ENCODE measurements around the gene GAK. TPM values are rescaled to one million over a fixed set of nuclear protein-coding genes. Genes with fewer than 3 reads are reported as not detected.

Gene GAK
- total RNA-seq, 2 experiments from 2014 or later = 82.9 to 88.0 TPM

DNA sequence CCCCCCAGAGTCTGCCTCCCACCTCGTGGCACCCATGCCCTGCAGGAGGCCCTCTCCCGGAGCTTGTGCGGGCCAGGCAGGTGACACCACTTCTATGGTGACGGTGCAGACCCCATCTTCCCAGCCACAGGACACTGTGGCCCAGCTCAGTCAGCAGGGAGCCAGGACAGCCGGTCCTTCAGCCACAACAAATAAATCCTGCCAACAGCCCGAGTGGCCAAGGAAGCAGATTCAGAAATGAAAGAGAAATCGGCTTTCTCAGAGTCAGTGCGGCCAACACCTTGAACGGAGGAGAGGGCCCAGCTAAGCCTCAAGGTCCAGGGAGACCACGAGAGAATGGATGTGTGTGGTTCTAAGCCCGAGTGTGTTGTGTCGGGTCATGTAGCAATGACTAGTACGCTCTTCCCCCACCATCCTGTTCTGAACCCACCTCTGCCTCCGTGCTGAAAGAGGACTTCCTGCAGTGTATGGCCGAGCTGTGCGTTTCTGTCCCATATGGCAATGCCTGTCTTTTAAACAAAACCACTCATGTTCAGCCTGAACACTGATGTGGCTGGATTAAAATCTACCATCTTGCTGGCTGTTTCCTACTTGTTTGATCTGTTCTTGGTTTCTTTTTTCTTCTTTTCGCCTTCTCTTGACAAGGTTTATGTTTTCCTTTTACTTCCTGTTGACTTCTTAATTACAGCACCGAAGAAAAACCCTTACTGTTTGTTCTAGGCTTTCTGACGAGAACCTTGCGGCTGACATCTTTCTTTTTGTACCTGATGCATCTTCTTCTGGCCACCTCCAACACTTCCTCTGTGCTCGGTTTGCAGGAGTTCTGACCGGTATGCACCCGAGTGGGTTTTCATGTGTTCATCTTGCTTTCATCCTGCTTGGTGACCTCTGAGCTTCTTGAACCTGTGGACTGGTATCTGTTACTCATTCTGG lies 53.1 kb downstream of the GAK start:
- intact Hi-C loops (cut with DNase I, micrococcal nuclease) = loop anchor here (1.0 to 5.0 kb wide), 10 partner anchors 52 to 174 kb away; partner anchors contain the start of genes GAK (in 2 of the 2), TMEM175 (in 2 of the 2), CPLX1 (in 1 of the 2) and DGKQ (in 1 of the 2)
- ATAC-seq = peak; percentile 63
- Mint-ChIP-seq H3K4me3 (peak overlapping the region; percentile 62), H3K9me3 (ENCODE audit: low read depth) (no peaks in the 10 kb centered on the region), H3K4me1 (peaks cover 28% of the 10 kb centered on the region), H3K27ac (peak overlapping the region; percentile 98), H3K27me3 (no peaks in the 10 kb centered on the region), H3K36me3 (ENCODE audit: low read depth) (peaks cover 34% of the 10 kb centered on the region)
- peak; percentile 61 for DNase-seq
- ChIA-PET POLR2A (interaction anchor here (0.6 to 1.0 kb wide), 2 partner anchors 53 to 219 kb away, joined by 3 to 4 read pairs; partner anchors contain the start of genes GAK and TMEM175), CTCF (interaction anchor here (0.7 to 1.9 kb wide), 5 partner anchors 31 to 202 kb away, joined by 3 to 8 read pairs (median 4); partner anchors contain the start of genes GAK and TMEM175)

DNA sequence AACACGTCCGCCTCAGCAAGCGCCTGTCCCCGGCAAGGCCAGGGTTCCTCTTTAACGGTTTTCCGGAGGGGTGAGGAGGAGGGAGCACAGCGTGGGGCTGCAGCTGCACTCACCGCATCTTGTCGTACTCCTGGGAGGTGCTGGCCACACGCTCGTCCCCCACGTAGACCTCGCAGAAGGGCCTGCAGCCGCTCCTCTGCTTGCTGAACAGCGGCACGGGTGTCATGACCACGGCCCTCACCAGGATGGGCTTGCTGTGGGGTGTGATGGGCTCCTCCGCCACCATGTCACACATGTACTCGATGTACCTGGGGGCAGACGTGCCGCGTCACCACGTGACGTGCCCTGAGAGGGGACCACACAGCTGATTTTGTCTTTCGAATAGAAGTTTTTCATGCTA lies 54.6 kb downstream of the GAK start:
- peaks cover 42% of the 10 kb centered on the region for H3K36me3 Mint-ChIP-seq (ENCODE audit: low read depth)
- no peaks in the 10 kb centered on the region for H3K27me3 Mint-ChIP-seq
- intact Hi-C loops (cut with DNase I, micrococcal nuclease) = loop anchor here (5.0 kb wide), 2 partner anchors 95 to 135 kb away; no protein-coding TSS in a partner anchor

DNA sequence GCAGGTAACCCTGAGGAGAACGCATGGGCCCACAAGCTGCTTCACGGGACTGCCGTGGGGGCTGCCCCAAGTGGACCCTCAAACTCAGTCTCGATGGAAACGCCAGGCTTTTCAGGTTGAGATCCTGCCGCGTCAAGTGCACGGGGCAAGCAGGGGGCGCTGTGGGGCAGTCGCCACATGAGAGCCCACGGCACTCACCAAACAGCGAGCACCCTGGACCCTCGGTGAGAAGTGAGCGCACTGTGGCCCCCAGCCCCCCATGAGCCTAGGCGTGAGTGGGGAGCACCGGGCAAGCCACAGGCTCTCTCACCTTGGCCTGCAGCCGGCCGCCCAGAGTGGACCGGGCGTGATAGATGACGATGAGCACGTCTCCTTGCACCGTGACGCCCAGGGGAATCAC lies 55.3 kb downstream of the GAK start:
- H3K27me3 Mint-ChIP-seq = no peaks in the 10 kb centered on the region
- no peak for ATAC-seq
- H3K4me3 Mint-ChIP-seq = no peak overlapping the region
- H3K4me1 Mint-ChIP-seq = peaks cover 28% of the 10 kb centered on the region
- CTCF ChIA-PET = interaction anchor here (0.7 to 1.9 kb wide), 2 partner anchors 56 to 676 kb away, joined by 3 to 8 read pairs; partner anchors contain the start of genes GAK and TMEM175
- intact Hi-C loops (cut with DNase I, micrococcal nuclease) = loop anchor here (5.0 kb wide), 2 partner anchors 94 to 134 kb away; no protein-coding TSS in a partner anchor
- H3K27ac Mint-ChIP-seq = no peak overlapping the region
- no peaks in the 10 kb centered on the region for H3K9me3 Mint-ChIP-seq (ENCODE audit: low read depth)
- peaks cover 42% of the 10 kb centered on the region for H3K36me3 Mint-ChIP-seq (ENCODE audit: low read depth)
- POLR2A ChIA-PET = no interaction called here
- DNase-seq = peak; percentile 30

More for the DNA sequence above, 54.6 kb downstream of the GAK start:
- H3K4me3 Mint-ChIP-seq = no peak overlapping the region
- ATAC-seq = no peak
- H3K27ac Mint-ChIP-seq = no peak overlapping the region
- no peak for DNase-seq
- ChIA-PET CTCF (interaction anchor here (1.9 kb wide), 1 partner anchor 56 kb away, joined by 8 read pairs; the partner anchor contains the start of genes GAK and TMEM175), POLR2A (no interaction called here)
- H3K4me1 Mint-ChIP-seq = peaks cover 28% of the 10 kb centered on the region
- no peaks in the 10 kb centered on the region for H3K9me3 Mint-ChIP-seq (ENCODE audit: low read depth)

GRCh38 chr4:875818-876423 lies 56.2 kb downstream of the GAK start:
- ATAC-seq (no peak), DNase-seq (no peak)
- intact Hi-C loops (cut with DNase I, micrococcal nuclease) = loop anchor here (5.0 kb wide), 2 partner anchors 94 to 134 kb away; no protein-coding TSS in a partner anchor
- no peak overlapping the region for H3K27ac Mint-ChIP-seq
- peaks cover 45% of the 10 kb centered on the region for H3K36me3 Mint-ChIP-seq (ENCODE audit: low read depth)
- no peak overlapping the region for H3K4me3 Mint-ChIP-seq
- peaks cover 28% of the 10 kb centered on the region for H3K4me1 Mint-ChIP-seq
- CTCF ChIA-PET = no interaction called here
- H3K27me3 Mint-ChIP-seq = no peaks in the 10 kb centered on the region
- POLR2A ChIA-PET = no interaction called here
- no peaks in the 10 kb centered on the region for H3K9me3 Mint-ChIP-seq (ENCODE audit: low read depth)

DNA sequence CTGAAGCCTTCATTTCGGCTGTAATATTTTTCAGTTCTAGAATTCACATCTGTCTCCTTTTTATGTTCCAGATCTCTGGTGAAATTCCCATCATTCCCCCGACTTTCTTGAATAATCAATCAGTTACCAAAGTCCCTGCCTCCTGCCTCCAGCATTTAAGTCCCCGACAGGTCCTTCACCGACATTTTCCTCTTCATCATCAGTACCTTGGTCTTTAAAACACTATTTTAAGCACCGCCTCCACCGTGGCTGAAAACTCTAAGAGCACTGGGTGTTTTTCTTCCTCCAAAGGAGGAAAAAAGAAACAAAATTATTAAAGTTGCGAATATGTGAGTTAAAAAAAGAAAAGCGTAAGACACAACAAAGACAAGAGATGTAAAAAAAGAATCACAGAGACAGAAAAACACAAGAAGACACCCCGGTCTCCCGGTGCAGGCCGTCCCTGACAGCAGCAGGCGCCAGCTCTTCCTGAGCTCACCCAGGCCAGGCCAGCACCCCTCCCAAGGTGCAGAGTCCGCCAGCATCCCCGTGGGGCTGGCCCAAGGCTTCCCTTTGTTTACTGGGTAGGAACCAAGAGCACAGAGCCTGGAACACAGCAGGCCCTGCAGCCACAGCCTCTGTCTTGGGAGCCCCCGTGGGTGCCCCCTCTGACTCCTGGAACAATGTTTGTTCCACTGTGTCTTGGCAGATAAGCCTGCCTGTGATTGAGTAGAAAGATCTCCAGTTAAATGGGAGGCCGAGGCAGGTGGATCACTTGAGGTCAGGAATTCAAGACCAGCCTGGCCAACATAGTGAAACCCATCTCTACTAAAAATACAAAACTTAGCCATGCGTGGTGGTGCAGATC lies 56.9 kb downstream of the GAK start:
- ChIA-PET POLR2A (interaction anchor here (0.6 kb wide), 1 partner anchor 105 kb away, joined by 3 read pairs; no protein-coding TSS in a partner anchor), CTCF (no interaction called here)
- Mint-ChIP-seq H3K9me3 (ENCODE audit: low read depth) (no peaks in the 10 kb centered on the region), H3K4me3 (no peak overlapping the region), H3K27ac (no peak overlapping the region), H3K36me3 (ENCODE audit: low read depth) (peaks cover 50% of the 10 kb centered on the region), H3K27me3 (no peaks in the 10 kb centered on the region), H3K4me1 (peaks cover 24% of the 10 kb centered on the region)
- no peak for DNase-seq
- intact Hi-C loops (cut with DNase I, micrococcal nuclease) = loop anchor here (5.0 kb wide), 2 partner anchors 93 to 133 kb away; no protein-coding TSS in a partner anchor
- ATAC-seq = no peak

DNA sequence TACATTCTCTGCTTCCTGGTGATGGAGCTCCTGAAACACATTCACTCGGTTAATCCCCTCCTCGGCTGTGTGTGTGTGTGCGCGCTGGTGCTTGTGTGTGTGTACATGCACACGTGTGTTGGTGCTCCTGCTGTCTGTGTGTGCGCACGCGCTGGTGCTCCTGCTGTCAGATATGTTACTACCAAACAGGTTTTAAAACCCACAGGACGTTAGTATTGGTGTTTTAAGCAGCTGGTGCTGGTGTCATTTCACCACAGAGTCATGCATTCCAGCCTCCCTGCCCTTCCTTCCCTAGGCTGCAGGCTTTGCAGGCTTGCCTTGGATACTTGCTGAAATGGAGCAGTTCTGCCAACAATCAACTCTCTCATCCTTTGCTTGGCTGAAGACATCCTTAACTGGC lies 58.1 kb downstream of the GAK start:
- H3K27ac Mint-ChIP-seq = no peak overlapping the region
- H3K4me1 Mint-ChIP-seq = peaks cover 12% of the 10 kb centered on the region
- POLR2A ChIA-PET = no interaction called here
- H3K9me3 Mint-ChIP-seq (ENCODE audit: low read depth) = no peaks in the 10 kb centered on the region
- ATAC-seq (no peak), DNase-seq (no peak)
- CTCF ChIA-PET = no interaction called here
- H3K36me3 Mint-ChIP-seq (ENCODE audit: low read depth) = peaks cover 56% of the 10 kb centered on the region
- H3K27me3 Mint-ChIP-seq = no peaks in the 10 kb centered on the region
- H3K4me3 Mint-ChIP-seq = no peak overlapping the region
- intact Hi-C loops (cut with DNase I, micrococcal nuclease) = no loop called here

GRCh38 chr4:872241-872981 lies 59.7 kb downstream of the GAK start:
- H3K27ac Mint-ChIP-seq = no peak overlapping the region
- H3K4me3 Mint-ChIP-seq = no peak overlapping the region
- no peaks in the 10 kb centered on the region for H3K4me1 Mint-ChIP-seq
- ATAC-seq (no peak), DNase-seq (no peak)
- CTCF ChIA-PET = interaction anchor here (0.6 kb wide), 1 partner anchor 81 kb away, joined by 5 read pairs; no protein-coding TSS in a partner anchor
- POLR2A ChIA-PET = no interaction called here
- H3K27me3 Mint-ChIP-seq = no peaks in the 10 kb centered on the region
- intact Hi-C loops (cut with DNase I, micrococcal nuclease) = no loop called here
- H3K36me3 Mint-ChIP-seq (ENCODE audit: low read depth) = peaks cover 48% of the 10 kb centered on the region
- H3K9me3 Mint-ChIP-seq (ENCODE audit: low read depth) = no peaks in the 10 kb centered on the region

DNA sequence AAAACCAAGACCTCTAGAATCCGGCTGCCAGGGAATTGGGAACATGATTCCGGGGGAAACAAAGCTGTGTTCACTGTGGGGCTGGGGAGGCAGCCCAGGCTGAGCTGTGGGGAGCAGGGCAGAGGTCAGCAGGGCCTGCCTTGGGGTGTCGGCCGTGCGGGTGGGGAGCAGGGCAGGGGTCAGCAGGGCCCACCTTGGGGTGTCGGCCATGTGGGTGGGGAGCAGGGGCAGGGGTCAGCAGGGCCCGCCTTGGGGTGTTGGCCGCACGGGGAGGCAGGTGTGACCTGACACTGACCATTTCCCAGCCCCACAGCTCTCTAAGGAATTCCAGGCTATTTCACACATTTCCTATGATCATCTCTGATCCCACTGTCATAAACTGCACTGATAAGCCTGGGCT lies 60.6 kb downstream of the GAK start:
- Mint-ChIP-seq H3K4me3 (no peak overlapping the region), H3K36me3 (ENCODE audit: low read depth) (peaks cover 44% of the 10 kb centered on the region), H3K27me3 (no peaks in the 10 kb centered on the region), H3K27ac (no peak overlapping the region), H3K4me1 (peaks cover 2% of the 10 kb centered on the region), H3K9me3 (ENCODE audit: low read depth) (no peaks in the 10 kb centered on the region)
- intact Hi-C loops (cut with DNase I, micrococcal nuclease) = no loop called here
- ChIA-PET CTCF (interaction anchor here (0.6 kb wide), 1 partner anchor 80 kb away, joined by 5 read pairs; no protein-coding TSS in a partner anchor), POLR2A (no interaction called here)
- ATAC-seq (no peak), DNase-seq (no peak)

GRCh38 chr4:870951-871350 lies 61.2 kb downstream of the GAK start:
- DNase-seq (no peak), ATAC-seq (no peak)
- peaks cover 2% of the 10 kb centered on the region for H3K4me1 Mint-ChIP-seq
- ChIA-PET POLR2A (no interaction called here), CTCF (no interaction called here)
- H3K36me3 Mint-ChIP-seq (ENCODE audit: low read depth) = peaks cover 43% of the 10 kb centered on the region
- no peaks in the 10 kb centered on the region for H3K27me3 Mint-ChIP-seq
- H3K27ac Mint-ChIP-seq = no peak overlapping the region
- H3K4me3 Mint-ChIP-seq = no peak overlapping the region
- no peaks in the 10 kb centered on the region for H3K9me3 Mint-ChIP-seq (ENCODE audit: low read depth)
- intact Hi-C loops (cut with DNase I, micrococcal nuclease) = no loop called here

- no peak for ATAC-seq
- H3K4me1 Mint-ChIP-seq = peaks cover 2% of the 10 kb centered on the region
- H3K9me3 Mint-ChIP-seq (ENCODE audit: low read depth) = no peaks in the 10 kb centered on the region
- ChIA-PET CTCF (no interaction called here), POLR2A (no interaction called here)
- H3K27ac Mint-ChIP-seq = no peak overlapping the region
- DNase-seq = no peak
- no peak overlapping the region for H3K4me3 Mint-ChIP-seq
- intact Hi-C loops (cut with DNase I, micrococcal nuclease) = no loop called here
- peaks cover 44% of the 10 kb centered on the region for H3K36me3 Mint-ChIP-seq (ENCODE audit: low read depth)
- no peaks in the 10 kb centered on the region for H3K27me3 Mint-ChIP-seq
These were observed 62.3 kb downstream of the GAK start for GRCh38 chr4:869776-870175.

Measured in activated CD4-positive, alpha-beta T cell treated with anti-CD3 and anti-CD28 coated beads for 36 hours (primary cell).